HepG2 (cell line): ENCODE measurements around the gene RPL19. TPM values are rescaled to one million over a fixed set of nuclear protein-coding genes. Genes with fewer than 3 reads are reported as not detected.

ENCODE experiments used
- CHCHD3 ChIP-seq: sonication (generic); formaldehyde crosslinking; IDR thresholded peaks from 2 replicates; pipeline ENCODE4 v1.8.0; 2022; ENCODE audit warnings: mild to moderate bottlenecking, missing genetic modification reagents, moderate library complexity
- KLF11 ChIP-seq: IDR thresholded peaks from 2 replicates; pipeline ENCODE4 v1.6.1; 2016; ENCODE audit warnings: missing compliant biosample characterization
- NCOA5 ChIP-seq: sonication (generic); formaldehyde crosslinking; IDR thresholded peaks from 2 replicates; pipeline ENCODE4 v1.4.0; 2020; ENCODE audit warnings: missing genetic modification reagents
- NR1H2 ChIP-seq: sonication (generic); formaldehyde crosslinking; IDR thresholded peaks from 2 replicates; pipeline ENCODE4 v1.8.1; 2022; ENCODE audit warnings: low read depth, missing genetic modification reagents, borderline replicate concordance
- PHB2 ChIP-seq: fragments of 450-650 bp; IDR thresholded peaks from 2 replicates; pipeline ENCODE4 v1.6.1; 2018; ENCODE audit not compliant: partially characterized antibody
- PHF5A ChIP-seq: IDR thresholded peaks from one replicate; pipeline ENCODE4 v1.6.1; 2018; ENCODE audit warnings: low read depth, missing genetic modification reagents; ENCODE audit not compliant: unreplicated experiment
- RARG ChIP-seq: sonication (generic); formaldehyde crosslinking; IDR thresholded peaks from 2 replicates; pipeline ENCODE4 v1.4.0; 2020; ENCODE audit warnings: low read depth, mild to moderate bottlenecking, missing genetic modification reagents
- SMAD9 ChIP-seq: sonication (generic); formaldehyde crosslinking; IDR thresholded peaks from 2 replicates; pipeline ENCODE4 v1.5.1; 2020; ENCODE audit warnings: mild to moderate bottlenecking, missing genetic modification reagents
- SMC3 ChIP-seq: IDR thresholded peaks from 2 replicates; pipeline ENCODE4 v1.6.1; 2011; ENCODE audit warnings: low read length, improper control_type of control experiment
- TAF1 ChIP-seq: sonication (generic); formaldehyde crosslinking; IDR thresholded peaks from 2 replicates; pipeline ENCODE4 v1.4.0; 2020; ENCODE audit warnings: missing genetic modification reagents
- TOPORS ChIP-seq: sonication (generic); formaldehyde crosslinking; IDR thresholded peaks from 2 replicates; pipeline ENCODE4 v1.8.0; 2023; ENCODE audit warnings: mild to moderate bottlenecking, missing genetic modification reagents
- ZBTB44 ChIP-seq: sonication (generic); formaldehyde crosslinking; IDR thresholded peaks from 2 replicates; pipeline ENCODE4 v1.4.0; 2020; ENCODE audit warnings: missing genetic modification reagents
- ZC3H4 ChIP-seq: sonication (generic); formaldehyde crosslinking; IDR thresholded peaks from 2 replicates; pipeline ENCODE4 v1.4.0; 2020; ENCODE audit warnings: missing genetic modification reagents, borderline replicate concordance
- ZKSCAN8 ChIP-seq: IDR thresholded peaks from 2 replicates; pipeline ENCODE4 v1.6.1; 2016; ENCODE audit warnings: borderline replicate concordance, missing genetic modification reagents, missing compliant biosample characterization
- ZNF256 ChIP-seq: sonication (generic); formaldehyde crosslinking; conservative IDR thresholded peaks from 2 replicates; pipeline ENCODE4 v1.4.0; 2020; ENCODE audit warnings: missing genetic modification reagents
- ZNF263 ChIP-seq: sonication (generic); formaldehyde crosslinking; IDR thresholded peaks from 2 replicates; pipeline ENCODE4 v1.4.0; 2020; ENCODE audit warnings: missing genetic modification reagents
- ZNF326 ChIP-seq: sonication (generic); formaldehyde crosslinking; IDR thresholded peaks from 2 replicates; pipeline ENCODE4 v1.4.0; 2020; ENCODE audit warnings: missing genetic modification reagents, borderline replicate concordance
- ZSCAN9 ChIP-seq: IDR thresholded peaks from 2 replicates; pipeline ENCODE4 v1.6.1; 2016; ENCODE audit warnings: borderline replicate concordance
- polyA plus RNA-seq, 8 experiments: library from polyadenylated mRNA; depleted of rRNA in 3 of 8; stranded (reverse) in 7 of 8; unstranded in 1 of 8; fragments of >200 nt; fragmentation: Illumina TruSeq in 4 of 8; extraction: Trizol in 4 of 8; gene quantifications; 2 replicates each; pipeline versions ENCODE4 v1.2.1 to v1.2.3, GENCODE V29; 2011 to 2016; ENCODE audit warnings: low read depth in 4 of 8, missing spikeins in 1 of 8, mixed read lengths in 1 of 8; ENCODE audit not compliant: insufficient read depth in 1 of 8
- total RNA-seq, 5 experiments: library from RNA; depleted of rRNA; stranded (reverse); fragments of >200 nt; fragmentation: Illumina TruSeq; extraction: Trizol; gene quantifications; 2 replicates each; pipeline ENCODE4 v1.2.3, GENCODE V29; 2016; ENCODE audit warnings: low read depth in 1 of 5
- TF ChIP-seq, protein P1 (sequence below): sonication (generic); formaldehyde crosslinking; IDR thresholded peaks from 2 replicates; pipeline ENCODE4 v1.5.1; 2020; ENCODE audit warnings: missing genetic modification reagents, mild to moderate bottlenecking, borderline replicate concordance
- TF ChIP-seq, protein P2 (sequence below): sonication (generic); formaldehyde crosslinking; IDR thresholded peaks from 2 replicates; pipeline ENCODE4 v1.5.1; 2020; ENCODE audit warnings: missing genetic modification reagents, mild to moderate bottlenecking, borderline replicate concordance
- TF ChIP-seq, protein P3 (sequence below): sonication (generic); formaldehyde crosslinking; IDR thresholded peaks from 2 replicates; pipeline ENCODE4 v1.4.0; 2020; ENCODE audit warnings: mild to moderate bottlenecking, missing genetic modification reagents
- TF ChIP-seq, protein P4 (sequence below): sonication (generic); formaldehyde crosslinking; IDR thresholded peaks from 2 replicates; pipeline ENCODE4 v1.5.0; 2020; ENCODE audit warnings: mild to moderate bottlenecking, missing genetic modification reagents

The RPL19 gene
- total and polyA plus RNA-seq, 2 of the 13 experiments (the other 11 are each of a cell fraction or from before 2014, with no cell fraction given) = 2,522 to 2,768 TPM

GRCh38 chr17:39153599-39154051 lies 46.5 kb upstream of the RPL19 start (continued):
- TF ChIP-seq, protein P1, sequence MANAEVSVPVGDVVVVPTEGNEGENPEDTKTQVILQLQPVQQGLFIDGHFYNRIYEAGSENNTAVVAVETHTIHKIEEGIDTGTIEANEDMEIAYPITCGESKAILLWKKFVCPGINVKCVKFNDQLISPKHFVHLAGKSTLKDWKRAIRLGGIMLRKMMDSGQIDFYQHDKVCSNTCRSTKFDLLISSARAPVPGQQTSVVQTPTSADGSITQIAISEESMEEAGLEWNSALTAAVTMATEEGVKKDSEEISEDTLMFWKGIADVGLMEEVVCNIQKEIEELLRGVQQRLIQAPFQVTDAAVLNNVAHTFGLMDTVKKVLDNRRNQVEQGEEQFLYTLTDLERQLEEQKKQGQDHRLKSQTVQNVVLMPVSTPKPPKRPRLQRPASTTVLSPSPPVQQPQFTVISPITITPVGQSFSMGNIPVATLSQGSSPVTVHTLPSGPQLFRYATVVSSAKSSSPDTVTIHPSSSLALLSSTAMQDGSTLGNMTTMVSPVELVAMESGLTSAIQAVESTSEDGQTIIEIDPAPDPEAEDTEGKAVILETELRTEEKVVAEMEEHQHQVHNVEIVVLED (CRISPR knock-in tag) = no peak
- TF ChIP-seq KLF11 (CRISPR knock-in tag) (peak; percentile 77; the same call in 1 of the 2 replicates), TOPORS (no peak), NR1H2 (CRISPR knock-in tag) (no peak), RARG (no peak), ZNF263 (CRISPR knock-in tag) (0 out of 2 replicates have a peak, but pooled peaks have one; percentile 14), ZNF326 (no peak), NCOA5 (CRISPR knock-in tag) (no peak), ZC3H4 (CRISPR knock-in tag) (no peak), SMAD9 (CRISPR knock-in tag) (0 out of 2 replicates have a peak, but pooled peaks have one; percentile 33), ZBTB44 (CRISPR knock-in tag) (no peak), ZNF256 (CRISPR knock-in tag) (no peak), ZSCAN9 (CRISPR knock-in tag) (peak; percentile 84), CHCHD3 (CRISPR knock-in tag) (no peak), PHB2 (no peak), TAF1 (CRISPR knock-in tag) (no peak), SMC3 (peak; percentile 28), PHF5A (CRISPR knock-in tag) (peak; percentile 59), ZKSCAN8 (CRISPR knock-in tag) (0 out of 2 replicates have a peak, but pooled peaks have one; percentile 57)
- TF ChIP-seq, protein P2, sequence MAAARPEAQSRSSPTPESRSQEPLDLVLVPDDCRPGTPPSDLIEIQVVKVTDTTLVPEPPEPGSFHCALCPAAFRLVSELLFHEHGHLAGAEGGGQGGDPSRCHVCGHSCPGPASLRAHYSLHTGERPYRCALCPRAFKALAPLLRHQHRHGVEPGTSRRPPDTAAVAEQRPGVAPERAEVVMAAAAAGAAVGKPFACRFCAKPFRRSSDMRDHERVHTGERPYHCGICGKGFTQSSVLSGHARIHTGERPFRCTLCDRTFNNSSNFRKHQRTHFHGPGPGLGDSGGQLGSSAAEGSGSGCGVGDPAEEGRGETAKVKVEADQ (CRISPR knock-in tag) = 0 out of 2 replicates have a peak, but pooled peaks have one; percentile 22
- TF ChIP-seq, protein P3, sequence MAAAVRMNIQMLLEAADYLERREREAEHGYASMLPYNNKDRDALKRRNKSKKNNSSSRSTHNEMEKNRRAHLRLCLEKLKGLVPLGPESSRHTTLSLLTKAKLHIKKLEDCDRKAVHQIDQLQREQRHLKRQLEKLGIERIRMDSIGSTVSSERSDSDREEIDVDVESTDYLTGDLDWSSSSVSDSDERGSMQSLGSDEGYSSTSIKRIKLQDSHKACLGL (CRISPR knock-in tag) = no peak
- TF ChIP-seq, protein P4, sequence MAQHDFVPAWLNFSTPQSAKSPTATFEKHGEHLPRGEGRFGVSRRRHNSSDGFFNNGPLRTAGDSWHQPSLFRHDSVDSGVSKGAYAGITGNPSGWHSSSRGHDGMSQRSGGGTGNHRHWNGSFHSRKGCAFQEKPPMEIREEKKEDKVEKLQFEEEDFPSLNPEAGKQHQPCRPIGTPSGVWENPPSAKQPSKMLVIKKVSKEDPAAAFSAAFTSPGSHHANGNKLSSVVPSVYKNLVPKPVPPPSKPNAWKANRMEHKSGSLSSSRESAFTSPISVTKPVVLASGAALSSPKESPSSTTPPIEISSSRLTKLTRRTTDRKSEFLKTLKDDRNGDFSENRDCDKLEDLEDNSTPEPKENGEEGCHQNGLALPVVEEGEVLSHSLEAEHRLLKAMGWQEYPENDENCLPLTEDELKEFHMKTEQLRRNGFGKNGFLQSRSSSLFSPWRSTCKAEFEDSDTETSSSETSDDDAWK = no peak
